ENCODE data around the gene GFOD1.

GFOD1 gene

DNA sequence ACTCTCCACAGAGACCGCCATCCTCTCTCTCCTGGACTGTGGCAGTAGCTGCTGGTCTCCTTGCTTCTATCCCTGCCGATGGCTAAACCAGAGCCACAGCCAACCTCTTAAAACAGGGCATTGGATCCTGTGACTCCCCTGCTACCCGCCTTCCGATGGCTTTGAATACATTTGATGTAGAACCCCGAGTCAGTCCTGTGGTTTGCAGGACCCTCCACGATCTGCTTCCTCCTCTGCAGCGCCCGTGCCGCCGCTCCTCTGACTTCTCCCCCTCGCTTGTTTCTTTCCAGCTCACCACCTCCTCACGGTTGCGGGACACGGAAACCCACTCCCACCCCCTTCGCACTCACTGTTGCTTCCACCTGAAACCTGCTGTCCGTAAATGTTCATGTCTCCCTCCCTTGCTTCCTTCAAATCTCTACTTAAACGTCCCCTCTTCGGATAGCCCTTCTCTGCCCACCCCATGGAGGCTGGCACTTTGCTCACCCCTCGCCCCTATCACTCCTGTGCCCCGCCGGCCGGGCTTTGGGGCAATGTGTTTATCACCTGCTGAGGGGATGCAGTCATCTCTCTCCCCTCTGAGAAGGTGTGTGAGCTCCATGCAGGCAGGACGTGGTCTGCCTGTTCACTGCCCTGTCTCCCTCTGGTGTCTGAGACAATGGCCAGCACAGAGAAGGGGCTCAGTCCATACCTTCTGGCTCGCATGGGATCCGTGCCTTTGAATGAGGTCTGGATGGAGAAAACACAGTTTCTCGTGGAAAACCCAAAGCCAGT is 67.8 kb downstream of the GFOD1 start:
- Histone ChIP-seq H3K4me1 (ENCODE audit: control insufficient read depth, insufficient read depth, low read length) (peaks cover 41% of the 10 kb centered on the region), H3K9me3 (ENCODE audit: control insufficient read depth, insufficient read depth, low read depth, low read length) (no peaks in the 10 kb centered on the region), H3K27me3 (ENCODE audit: control insufficient read depth, insufficient read depth, low read length) (no peaks in the 10 kb centered on the region), H3K9ac (ENCODE audit: low read length) (no peak overlapping the region), H3K27ac (ENCODE audit: low read depth, low read length) (no peak overlapping the region), H3K36me3 (ENCODE audit: control insufficient read depth, insufficient read depth, low read length) (no peaks in the 10 kb centered on the region), H3K4me3 (ENCODE audit: low read depth, low read length) (no peak overlapping the region)

DNA sequence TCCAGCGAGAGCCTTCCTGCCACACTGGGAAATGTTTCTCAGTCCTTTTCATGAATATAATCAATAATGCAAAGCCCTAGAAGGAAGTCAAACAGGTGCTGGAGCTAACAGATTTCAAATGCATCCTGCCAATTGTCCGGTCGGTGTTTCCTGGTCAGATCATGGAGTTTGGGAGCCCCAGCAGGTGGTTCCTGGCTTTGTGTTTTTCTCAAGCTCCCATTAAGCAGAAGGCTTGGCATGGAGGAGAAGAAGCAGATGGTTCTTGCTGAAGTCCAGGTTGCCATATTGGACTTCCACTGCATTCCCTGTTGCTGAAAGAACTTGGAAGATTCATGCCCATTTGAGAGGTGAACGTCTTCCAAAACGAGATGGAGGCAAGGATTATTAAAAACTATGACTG is 68.6 kb downstream of the GFOD1 start:
- H3K9me3 ChIP-seq (ENCODE audit: control insufficient read depth, insufficient read depth, low read depth, low read length) = no peaks in the 10 kb centered on the region
- no peak overlapping the region for H3K9ac ChIP-seq (ENCODE audit: low read length)
- H3K4me1 ChIP-seq (ENCODE audit: control insufficient read depth, insufficient read depth, low read length) = peaks cover 41% of the 10 kb centered on the region
- H3K4me3 ChIP-seq (ENCODE audit: low read depth, low read length) = no peak overlapping the region
- H3K27ac ChIP-seq (ENCODE audit: low read depth, low read length) = no peak overlapping the region
- no peaks in the 10 kb centered on the region for H3K36me3 ChIP-seq (ENCODE audit: control insufficient read depth, insufficient read depth, low read length)
- no peaks in the 10 kb centered on the region for H3K27me3 ChIP-seq (ENCODE audit: control insufficient read depth, insufficient read depth, low read length)

DNA sequence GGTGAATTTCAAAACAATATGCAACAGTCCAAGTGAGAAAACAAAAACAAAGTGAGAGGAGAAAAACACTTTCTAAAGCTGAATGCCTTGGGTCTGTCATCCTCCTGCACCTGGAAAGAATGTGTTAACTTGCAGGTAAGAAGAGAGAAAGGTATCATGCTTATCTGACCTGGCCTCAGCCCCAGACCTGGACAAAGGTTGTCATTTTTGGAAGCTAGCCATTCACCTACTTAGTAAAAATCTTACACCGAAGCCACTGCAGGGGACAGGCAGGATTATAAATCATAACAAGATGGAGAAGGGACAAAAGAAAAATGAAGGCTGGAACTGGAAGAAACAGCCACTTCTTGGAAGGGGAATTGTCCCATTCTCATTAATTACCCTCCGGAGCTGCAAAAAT is 69.4 kb downstream of the GFOD1 start:
- peaks cover 40% of the 10 kb centered on the region for H3K4me1 ChIP-seq (ENCODE audit: control insufficient read depth, insufficient read depth, low read length)
- H3K36me3 ChIP-seq (ENCODE audit: control insufficient read depth, insufficient read depth, low read length) = no peaks in the 10 kb centered on the region
- no peak overlapping the region for H3K9ac ChIP-seq (ENCODE audit: low read length)
- no peaks in the 10 kb centered on the region for H3K9me3 ChIP-seq (ENCODE audit: control insufficient read depth, insufficient read depth, low read depth, low read length)
- H3K27ac ChIP-seq (ENCODE audit: low read depth, low read length) = no peak overlapping the region
- H3K27me3 ChIP-seq (ENCODE audit: control insufficient read depth, insufficient read depth, low read length) = no peaks in the 10 kb centered on the region
- H3K4me3 ChIP-seq (ENCODE audit: low read depth, low read length) = no peak overlapping the region

DNA sequence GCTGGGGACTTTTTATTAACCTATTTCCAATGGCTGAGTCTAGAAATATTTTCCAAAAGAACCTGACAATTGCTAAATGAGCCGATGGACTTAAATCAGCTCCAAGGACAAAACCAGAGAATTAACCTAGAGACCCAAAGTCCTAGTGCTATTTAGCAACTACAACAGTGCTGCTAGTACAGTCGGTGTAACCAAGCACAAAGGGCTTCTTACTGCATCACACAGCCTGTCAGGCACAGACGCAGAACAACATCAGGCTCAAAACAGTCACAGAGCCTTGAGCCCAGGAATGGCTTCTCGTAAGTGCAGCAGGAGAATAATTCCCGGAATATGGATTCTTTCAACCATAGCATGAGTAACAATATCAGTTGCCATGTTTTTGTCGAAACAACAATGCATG is 70.0 kb downstream of the GFOD1 start:
- H3K4me1 ChIP-seq (ENCODE audit: control insufficient read depth, insufficient read depth, low read length) = peaks cover 40% of the 10 kb centered on the region
- no peak overlapping the region for H3K4me3 ChIP-seq (ENCODE audit: low read depth, low read length)
- no peak overlapping the region for H3K9ac ChIP-seq (ENCODE audit: low read length)
- no peaks in the 10 kb centered on the region for H3K9me3 ChIP-seq (ENCODE audit: control insufficient read depth, insufficient read depth, low read depth, low read length)
- H3K27me3 ChIP-seq (ENCODE audit: control insufficient read depth, insufficient read depth, low read length) = no peaks in the 10 kb centered on the region
- H3K27ac ChIP-seq (ENCODE audit: low read depth, low read length) = no peak overlapping the region
- no peaks in the 10 kb centered on the region for H3K36me3 ChIP-seq (ENCODE audit: control insufficient read depth, insufficient read depth, low read length)

DNA sequence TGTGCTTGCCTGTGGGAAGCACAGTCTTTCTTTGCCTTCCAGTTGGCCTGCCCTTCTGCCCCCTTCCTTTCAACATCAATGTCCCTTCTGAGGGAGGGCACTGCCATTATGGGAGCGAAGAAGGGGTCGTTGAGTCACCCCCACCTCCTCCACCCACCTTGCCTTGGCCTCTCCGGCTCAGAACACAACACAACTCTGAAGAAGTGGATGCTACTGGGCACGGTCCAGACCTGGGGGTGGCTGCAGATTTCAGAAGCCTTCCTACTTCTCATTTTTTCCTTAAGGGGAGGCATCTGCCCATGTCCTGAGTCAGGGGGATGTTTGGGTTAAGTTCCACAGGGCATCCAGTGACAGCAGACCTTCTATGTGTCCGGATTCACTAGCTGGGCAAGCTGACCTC is 72.1 kb downstream of the GFOD1 start:
- H3K9ac ChIP-seq (ENCODE audit: low read length) = no peak overlapping the region
- peaks cover 26% of the 10 kb centered on the region; the same call in 1 of the 2 replicates for H3K4me1 ChIP-seq (ENCODE audit: control insufficient read depth, insufficient read depth, low read length)
- no peak overlapping the region for H3K4me3 ChIP-seq (ENCODE audit: low read depth, low read length)
- H3K27ac ChIP-seq (ENCODE audit: low read depth, low read length) = no peak overlapping the region
- no peaks in the 10 kb centered on the region for H3K36me3 ChIP-seq (ENCODE audit: control insufficient read depth, insufficient read depth, low read length)
- H3K27me3 ChIP-seq (ENCODE audit: control insufficient read depth, insufficient read depth, low read length) = no peaks in the 10 kb centered on the region
- H3K9me3 ChIP-seq (ENCODE audit: control insufficient read depth, insufficient read depth, low read depth, low read length) = no peaks in the 10 kb centered on the region

DNA sequence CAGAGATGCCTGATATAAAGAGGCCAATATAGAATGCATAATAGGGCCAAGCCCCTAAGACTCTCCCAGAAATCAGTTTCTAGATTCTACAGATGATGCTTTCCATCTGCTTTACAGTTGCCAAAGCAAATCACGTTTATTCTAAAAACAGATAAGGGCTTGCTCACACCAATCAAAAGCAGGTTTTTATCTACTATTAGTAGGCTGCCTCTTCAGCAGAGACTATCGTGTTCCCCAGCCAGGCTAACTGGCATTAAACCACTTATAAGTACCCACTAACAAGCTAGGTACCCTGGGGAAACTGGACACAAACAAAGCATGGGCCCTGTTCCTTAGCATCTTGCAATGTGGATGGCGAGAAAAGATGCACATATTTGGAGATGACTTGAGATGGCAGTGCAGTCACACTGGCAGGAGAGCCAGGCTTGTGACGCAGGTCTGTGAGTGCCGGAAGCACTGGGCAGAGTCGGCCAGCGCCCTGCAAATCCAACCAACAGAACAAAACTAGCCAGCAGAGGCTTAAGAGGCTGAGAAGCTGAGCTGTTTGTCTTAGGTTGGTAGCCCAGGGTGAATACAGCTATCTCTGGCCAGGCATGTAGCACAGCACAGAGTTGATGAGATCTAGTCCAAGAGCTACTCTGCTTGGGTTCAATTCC is 73.4 kb downstream of the GFOD1 start:
- Histone ChIP-seq H3K27ac (ENCODE audit: low read depth, low read length) (no peak overlapping the region), H3K27me3 (ENCODE audit: control insufficient read depth, insufficient read depth, low read length) (no peaks in the 10 kb centered on the region), H3K4me3 (ENCODE audit: low read depth, low read length) (no peak overlapping the region), H3K36me3 (ENCODE audit: control insufficient read depth, insufficient read depth, low read length) (no peaks in the 10 kb centered on the region), H3K4me1 (ENCODE audit: control insufficient read depth, insufficient read depth, low read length) (peaks cover 19% of the 10 kb centered on the region; the same call in 1 of the 2 replicates), H3K9ac (ENCODE audit: low read length) (no peak overlapping the region), H3K9me3 (ENCODE audit: control insufficient read depth, insufficient read depth, low read depth, low read length) (no peaks in the 10 kb centered on the region)

DNA sequence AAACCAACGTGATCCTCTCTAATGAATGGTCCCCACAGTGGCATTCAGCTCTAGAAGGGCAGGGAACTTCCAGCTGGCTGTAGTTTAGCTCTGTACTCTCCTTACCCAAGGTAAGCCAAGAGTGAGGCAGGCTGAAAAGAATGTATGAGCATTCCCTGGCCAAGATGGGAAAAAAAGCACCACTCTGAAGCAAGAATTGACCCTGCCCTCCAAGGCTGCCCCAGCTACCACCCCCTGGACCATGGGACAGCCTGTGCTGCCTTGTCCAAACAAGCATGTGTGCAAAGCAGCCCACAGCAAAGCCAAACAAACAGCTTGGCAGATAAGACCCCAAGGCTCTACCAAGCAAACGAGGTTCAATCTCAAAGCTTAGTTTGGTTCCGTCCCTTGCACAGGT is 73.9 kb downstream of the GFOD1 start:
- no peak overlapping the region for H3K27ac ChIP-seq (ENCODE audit: low read depth, low read length)
- H3K36me3 ChIP-seq (ENCODE audit: control insufficient read depth, insufficient read depth, low read length) = no peaks in the 10 kb centered on the region
- no peaks in the 10 kb centered on the region for H3K27me3 ChIP-seq (ENCODE audit: control insufficient read depth, insufficient read depth, low read length)
- H3K9ac ChIP-seq (ENCODE audit: low read length) = no peak overlapping the region
- H3K4me1 ChIP-seq (ENCODE audit: control insufficient read depth, insufficient read depth, low read length) = peaks cover 19% of the 10 kb centered on the region; the same call in 1 of the 2 replicates
- H3K9me3 ChIP-seq (ENCODE audit: control insufficient read depth, insufficient read depth, low read depth, low read length) = no peaks in the 10 kb centered on the region
- no peak overlapping the region for H3K4me3 ChIP-seq (ENCODE audit: low read depth, low read length)

DNA sequence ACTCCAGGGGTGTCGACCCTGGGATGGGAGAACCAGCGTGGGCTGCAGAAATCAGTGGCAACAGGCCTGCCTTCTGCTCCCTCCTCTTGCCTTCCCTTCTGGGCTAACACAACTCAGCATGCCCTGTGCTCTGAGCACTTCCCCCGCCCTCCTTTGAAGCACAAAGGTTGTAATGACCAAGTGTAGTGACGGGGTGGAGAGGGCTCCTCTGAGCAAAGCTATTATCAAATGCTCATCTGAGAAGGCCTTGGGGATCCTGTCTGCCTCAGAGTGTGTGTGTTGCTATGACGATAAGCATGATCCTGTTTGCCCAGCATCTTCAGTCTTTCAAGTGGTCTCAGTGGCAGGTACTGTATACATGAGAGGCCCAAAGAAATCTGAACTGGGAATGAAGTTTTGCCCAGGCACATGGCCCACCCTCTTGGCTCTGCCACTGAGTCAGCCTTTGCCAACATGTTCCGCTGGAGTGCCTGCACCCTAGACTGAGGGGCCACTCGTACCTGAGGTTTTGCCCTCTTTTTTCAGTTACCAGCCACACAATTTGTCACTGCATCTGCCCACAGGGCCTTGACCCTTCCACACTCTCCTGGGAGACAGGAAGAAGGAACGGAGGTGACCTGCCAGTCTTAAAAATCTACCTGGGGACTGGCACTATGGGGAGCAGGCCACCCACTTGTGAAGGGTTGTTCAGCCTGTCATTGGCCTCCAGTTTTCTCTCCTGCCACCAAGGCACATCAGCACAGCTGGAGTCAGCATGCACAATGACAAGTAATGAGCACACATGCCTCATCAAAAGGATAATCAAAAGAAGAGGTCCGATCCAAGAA is 74.5 kb downstream of the GFOD1 start:
- Histone ChIP-seq H3K9me3 (ENCODE audit: control insufficient read depth, insufficient read depth, low read depth, low read length) (no peaks in the 10 kb centered on the region), H3K36me3 (ENCODE audit: control insufficient read depth, insufficient read depth, low read length) (no peaks in the 10 kb centered on the region), H3K27me3 (ENCODE audit: control insufficient read depth, insufficient read depth, low read length) (no peaks in the 10 kb centered on the region), H3K27ac (ENCODE audit: low read depth, low read length) (no peak overlapping the region), H3K9ac (ENCODE audit: low read length) (no peak overlapping the region), H3K4me3 (ENCODE audit: low read depth, low read length) (no peak overlapping the region), H3K4me1 (ENCODE audit: control insufficient read depth, insufficient read depth, low read length) (peaks cover 19% of the 10 kb centered on the region; the same call in 1 of the 2 replicates)

DNA sequence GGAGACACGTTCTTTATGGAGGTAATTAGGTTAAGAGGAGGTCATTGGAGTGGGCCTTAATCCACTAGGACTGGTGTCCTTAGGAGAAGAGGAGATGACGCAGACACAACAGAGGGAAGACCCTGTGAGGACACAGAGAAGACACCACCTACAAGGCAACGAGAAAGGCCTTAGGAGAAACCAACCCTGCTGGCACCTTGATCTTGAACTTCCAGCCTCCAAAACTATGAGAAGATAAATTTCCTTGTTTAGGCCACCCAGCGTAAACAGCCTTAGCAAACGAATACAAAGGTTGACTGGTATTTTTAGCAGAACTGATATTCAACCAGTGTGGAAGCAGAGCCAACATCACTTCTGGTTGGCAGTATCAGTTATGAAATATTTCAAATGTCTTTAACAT is 75.2 kb downstream of the GFOD1 start:
- H3K27me3 ChIP-seq (ENCODE audit: control insufficient read depth, insufficient read depth, low read length) = no peaks in the 10 kb centered on the region
- peaks cover 19% of the 10 kb centered on the region; the same call in 1 of the 2 replicates for H3K4me1 ChIP-seq (ENCODE audit: control insufficient read depth, insufficient read depth, low read length)
- no peaks in the 10 kb centered on the region for H3K9me3 ChIP-seq (ENCODE audit: control insufficient read depth, insufficient read depth, low read depth, low read length)
- H3K36me3 ChIP-seq (ENCODE audit: control insufficient read depth, insufficient read depth, low read length) = no peaks in the 10 kb centered on the region
- no peak overlapping the region for H3K4me3 ChIP-seq (ENCODE audit: low read depth, low read length)
- H3K27ac ChIP-seq (ENCODE audit: low read depth, low read length) = no peak overlapping the region
- H3K9ac ChIP-seq (ENCODE audit: low read length) = no peak overlapping the region

DNA sequence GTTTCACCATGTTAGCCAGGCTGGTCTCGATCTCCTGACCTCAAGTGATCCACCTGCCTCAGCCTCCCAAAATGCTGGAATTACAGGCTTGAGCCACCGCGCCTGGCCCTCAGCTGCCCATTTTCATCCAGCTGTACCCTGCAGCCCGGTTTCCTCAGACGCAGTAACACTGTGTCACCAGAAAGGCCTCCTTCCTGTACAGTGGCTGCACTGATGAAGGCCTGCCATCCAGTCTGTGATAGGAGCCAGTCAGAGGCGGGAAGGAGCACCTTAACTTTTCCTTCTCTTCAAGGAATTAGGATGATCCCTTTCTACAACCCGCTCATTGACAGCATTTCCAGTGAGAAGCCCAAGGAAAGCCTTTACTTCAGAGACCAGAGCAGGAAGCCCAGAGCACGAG is 75.9 kb downstream of the GFOD1 start:
- H3K4me1 ChIP-seq (ENCODE audit: control insufficient read depth, insufficient read depth, low read length) = peaks cover 19% of the 10 kb centered on the region; the same call in 1 of the 2 replicates
- H3K27ac ChIP-seq (ENCODE audit: low read depth, low read length) = no peak overlapping the region
- no peaks in the 10 kb centered on the region for H3K27me3 ChIP-seq (ENCODE audit: control insufficient read depth, insufficient read depth, low read length)
- no peak overlapping the region for H3K9ac ChIP-seq (ENCODE audit: low read length)
- no peak overlapping the region for H3K4me3 ChIP-seq (ENCODE audit: low read depth, low read length)
- H3K36me3 ChIP-seq (ENCODE audit: control insufficient read depth, insufficient read depth, low read length) = no peaks in the 10 kb centered on the region
- no peaks in the 10 kb centered on the region for H3K9me3 ChIP-seq (ENCODE audit: control insufficient read depth, insufficient read depth, low read depth, low read length)

DNA sequence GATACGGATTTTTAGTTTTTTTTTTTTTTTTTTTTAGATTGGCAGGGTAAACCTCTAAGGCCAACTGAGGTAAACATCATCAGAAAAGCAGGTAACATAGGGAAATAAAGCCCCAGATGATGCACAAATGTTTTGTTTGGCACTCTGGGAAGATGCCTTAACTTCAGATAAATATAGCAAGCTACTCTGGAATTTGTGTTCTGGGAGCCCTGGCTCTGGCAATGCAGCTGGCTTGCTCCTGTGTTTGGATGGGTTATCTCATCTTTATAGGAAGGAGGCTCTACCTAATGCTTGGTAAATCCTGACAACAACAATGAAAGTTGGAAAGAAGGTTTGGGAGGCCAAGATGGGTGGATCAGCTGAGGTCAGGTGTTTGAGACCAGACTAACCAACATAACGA is 77.4 kb downstream of the GFOD1 start:
- no peak overlapping the region for H3K9ac ChIP-seq (ENCODE audit: low read length)
- H3K9me3 ChIP-seq (ENCODE audit: control insufficient read depth, insufficient read depth, low read depth, low read length) = no peaks in the 10 kb centered on the region
- H3K27me3 ChIP-seq (ENCODE audit: control insufficient read depth, insufficient read depth, low read length) = no peaks in the 10 kb centered on the region
- H3K27ac ChIP-seq (ENCODE audit: low read depth, low read length) = no peak overlapping the region
- no peaks in the 10 kb centered on the region for H3K36me3 ChIP-seq (ENCODE audit: control insufficient read depth, insufficient read depth, low read length)
- peaks cover 19% of the 10 kb centered on the region; the same call in 1 of the 2 replicates for H3K4me1 ChIP-seq (ENCODE audit: control insufficient read depth, insufficient read depth, low read length)
- no peak overlapping the region for H3K4me3 ChIP-seq (ENCODE audit: low read depth, low read length)
